SK-N-MC (cell line): Measurements from ENCODE around the gene LILRA5.
"Not testable (repeated sequence)": the region's sequence is repeated elsewhere in the genome, so short reads cannot be mapped to it uniquely, and the experiment has no call there.

ENCODE experiments used
- EZH2 ChIP-seq: fragments of 200-600 bp; sonication (generic); IDR thresholded peaks from one replicate; pipeline ENCODE4 v1.6.1; 2017; ENCODE audit warnings: antibody characterized with exemption
- POLR2AphosphoS5 ChIP-seq: IDR thresholded peaks from 2 replicates; pipeline ENCODE4 v1.6.1; 2012; ENCODE audit warnings: mild to moderate bottlenecking, low read depth, low read length, borderline replicate concordance

DNA sequence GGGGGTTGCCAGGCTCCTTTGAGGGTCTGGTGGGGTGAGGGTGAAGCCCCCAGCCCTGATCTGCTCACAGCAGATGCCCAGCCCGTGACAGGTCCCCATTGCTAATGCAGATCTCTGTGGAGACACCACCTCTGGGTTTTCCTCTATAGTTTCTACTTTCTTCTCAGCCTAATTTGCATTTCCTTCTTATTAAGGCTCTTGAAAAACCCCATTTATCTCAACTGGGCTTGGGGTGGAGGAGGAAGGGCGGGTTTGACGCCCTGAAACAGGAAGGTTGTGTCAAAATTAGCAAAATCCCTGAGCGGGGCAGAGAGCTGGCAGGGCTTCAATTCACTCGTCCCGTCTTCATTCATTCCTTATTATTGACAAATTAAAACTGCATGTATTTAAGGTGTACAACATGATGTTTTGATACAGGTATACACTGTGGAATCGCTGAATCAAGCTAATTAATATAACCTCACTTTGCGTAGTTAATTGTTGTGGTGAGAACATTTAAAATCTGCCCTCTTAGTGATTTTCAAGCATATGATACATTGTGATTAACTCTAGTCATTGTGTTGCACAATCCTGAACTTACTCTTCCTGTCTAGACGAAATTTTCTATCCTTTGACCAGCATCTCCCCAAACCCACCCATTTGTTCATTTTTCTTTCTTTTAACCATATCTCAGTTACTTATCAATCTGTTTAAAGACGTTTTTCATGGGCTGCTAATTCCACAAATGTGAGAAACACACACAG, 48.9 kb upstream of the LILRA5 start:
- TF ChIP-seq POLR2AphosphoS5, EZH2: not testable (repeated sequence)
